IPS-NIHi7 (cell line): ENCODE results near the gene ZNF564.
"Not testable (repeated sequence)": the region's sequence is repeated elsewhere in the genome, so short reads cannot be mapped to it uniquely, and the experiment has no call there.

Experiments used
- DNase-seq: peaks from one replicate; pipeline ENCODE4 v3.0.0; 2012; ENCODE audit warnings: mixed read lengths; ENCODE audit errors: extremely low spot score

ZNF564 gene

GRCh38 chr19:12497032-12497431 is 54.2 kb downstream of the ZNF564 start:
- DNase-seq = no peak

GRCh38 chr19:12496480-12496879 is 54.8 kb downstream of the ZNF564 start:
- no peak for DNase-seq

GRCh38 chr19:12495002-12495802 is 56.1 kb downstream of the ZNF564 start:
- DNase-seq = peak; percentile 91

GRCh38 chr19:12494260-12494860 is 56.9 kb downstream of the ZNF564 start:
- DNase-seq = no peak

- not testable (repeated sequence) for DNase-seq
Measured at GRCh38 chr19:12486265-12486783, 65.0 kb downstream of the ZNF564 start.

GRCh38 chr19:12485571-12485970 is 65.7 kb downstream of the ZNF564 start:
- no peak for DNase-seq

- DNase-seq = peak; percentile 25
Measured at GRCh38 chr19:12485052-12485416, 66.2 kb downstream of the ZNF564 start.

- DNase-seq = peak; percentile 96
Measured at GRCh38 chr19:12484371-12485051, 66.8 kb downstream of the ZNF564 start, which contains the start of gene ZNF709. TSS of gene ZNF709 (minus strand) at chr19:12484816. CDS start at chr19:12484657, 159 bp downstream.

GRCh38 chr19:12484011-12484370 is 67.3 kb downstream of the ZNF564 start:
- no peak for DNase-seq

GRCh38 chr19:12482509-12482886 is 68.8 kb downstream of the ZNF564 start:
- DNase-seq = no peak

- DNase-seq = no peak
Measured at GRCh38 chr19:12481781-12482508, 69.3 kb downstream of the ZNF564 start.

- DNase-seq = no peak
Measured at GRCh38 chr19:12478234-12478941, 72.9 kb downstream of the ZNF564 start.
